Panc1 (cell line): ENCODE measurements around the gene KRT86. TPM values are rescaled to one million over a fixed set of nuclear protein-coding genes. Genes with fewer than 3 reads are reported as not detected.
A peak's percentile ranks its signal among the peaks of the same experiment; 100 is the strongest.

Experiments used
- ATAC-seq: fragments of 200-7000 bp; cut with Tn5 transposase; 2 replicates; pipeline ENCODE4 v1.9.1; 2020; ENCODE audit warnings: mild to moderate bottlenecking, moderate library complexity
- BruUV-seq: library from RNA; stranded (reverse); fragments of 400-500 nt; replicated peaks from 2 replicates; lab custom pipeline; 2021; lab: Mats Ljungman, UMichigan
- CTCF ChIA-PET: fragments of 300-600 bp; sonication (Branson Sonifier 250); formaldehyde crosslinking; loops from one replicate; lab custom pipeline; 2022; ENCODE audit warnings: antibody characterized with exemption; lab: Charles Lee
- POLR2A ChIA-PET: fragments of 300-600 bp; sonication (Branson Sonifier 250); formaldehyde crosslinking; loops from one replicate; lab custom pipeline; 2022; ENCODE audit warnings: antibody characterized with exemption; lab: Charles Lee
- DNase-seq: peaks from one replicate; pipeline ENCODE4 v3.0.0-alpha.2; 2010; ENCODE audit warnings: low read depth, low spot score
- H3K27ac ChIP-seq: 2 replicates; pipeline ENCODE4 v1.5.1; 2011; ENCODE audit warnings: mild to moderate bottlenecking, low read length, inconsistent platforms
- H3K27me3 ChIP-seq: fragments of 200-500 bp; sonication (Bioruptor generic); 2 replicates; pipeline ENCODE4 v1.6.0; 2014; ENCODE audit warnings: low read length, inconsistent platforms; ENCODE audit not compliant: control insufficient read depth, insufficient read depth
- H3K36me3 ChIP-seq: fragments of 200-500 bp; sonication (Bioruptor generic); 2 replicates; pipeline ENCODE4 v1.5.1; 2014; ENCODE audit warnings: inconsistent platforms, mild to moderate bottlenecking, low read length, moderate library complexity; ENCODE audit not compliant: control insufficient read depth, insufficient read depth
- H3K4me1 ChIP-seq: 2 replicates; pipeline ENCODE4 v1.5.1; 2011; ENCODE audit warnings: inconsistent platforms, mild to moderate bottlenecking, low read length, moderate library complexity; ENCODE audit not compliant: control insufficient read depth, insufficient read depth
- H3K4me3 ChIP-seq, 2 experiments: 2 replicates each; pipeline ENCODE4 v1.5.1; 2011 to 2012; ENCODE audit warnings: low read depth in 2 of 2, low read length in 2 of 2, mild to moderate bottlenecking in 2 of 2, inconsistent platforms in 1 of 2, moderate library complexity in 1 of 2
- H3K9me3 ChIP-seq: fragments of 200-500 bp; sonication (Bioruptor generic); 2 replicates; pipeline ENCODE4 v1.5.1; 2014; ENCODE audit warnings: low read depth, mild to moderate bottlenecking, inconsistent platforms, low read length, moderate library complexity; ENCODE audit not compliant: control insufficient read depth, insufficient read depth
- POLR2AphosphoS5 ChIP-seq: IDR thresholded peaks from 2 replicates; pipeline ENCODE4 v1.6.1; 2012; ENCODE audit warnings: mild to moderate bottlenecking, low read depth, low read length, moderate library complexity
- SIN3A ChIP-seq: IDR thresholded peaks from 2 replicates; pipeline ENCODE4 v1.6.1; 2012; ENCODE audit warnings: low read depth, mild to moderate bottlenecking, low read length, moderate library complexity, borderline replicate concordance; ENCODE audit not compliant: insufficient read depth
- TCF7L2 ChIP-seq: IDR thresholded peaks from 2 replicates; pipeline ENCODE4 v1.6.1; 2011; ENCODE audit warnings: mild to moderate bottlenecking, low read depth, low read length, inconsistent platforms
- in situ Hi-C: cut with HindIII; loops from 2 replicates; pipeline ENCODE4 v1.10.0; 2016; ENCODE audit warnings: low sequenced_read_pairs, low pct_unique_long_range_greater_than_20kb
- intact Hi-C: fragments of 100-400 bp; cut with micrococcal nuclease; formaldehyde crosslinking; loops from one replicate; pipeline ENCODE4 v1.10.0; 2022; ENCODE audit not compliant: unreplicated experiment
- total RNA-seq: library from RNA; stranded (reverse); gene quantifications from one replicate; pipeline ENCODE4 v1.2.1, GENCODE V29; 2021; ENCODE audit not compliant: unreplicated experiment
- TF ChIP-seq, protein P1 (sequence below): fragments of 450-650 bp; IDR thresholded peaks from 2 replicates; pipeline ENCODE4 v1.5.1; 2017; ENCODE audit warnings: mild to moderate bottlenecking
- TF ChIP-seq, protein P2 (sequence below), 2 experiments: IDR thresholded peaks; 2 replicates each; pipeline ENCODE4 v1.6.1; 2011 to 2012; ENCODE audit warnings: low read depth in 2 of 2, control low read depth in 1 of 2, low read length in 1 of 2, mild to moderate bottlenecking in 1 of 2, moderate library complexity in 1 of 2; ENCODE audit not compliant: insufficient read depth in 1 of 2

The KRT86 gene
- total RNA-seq, 1 experiment from 2014 or later, result 1.1 TPM

DNA sequence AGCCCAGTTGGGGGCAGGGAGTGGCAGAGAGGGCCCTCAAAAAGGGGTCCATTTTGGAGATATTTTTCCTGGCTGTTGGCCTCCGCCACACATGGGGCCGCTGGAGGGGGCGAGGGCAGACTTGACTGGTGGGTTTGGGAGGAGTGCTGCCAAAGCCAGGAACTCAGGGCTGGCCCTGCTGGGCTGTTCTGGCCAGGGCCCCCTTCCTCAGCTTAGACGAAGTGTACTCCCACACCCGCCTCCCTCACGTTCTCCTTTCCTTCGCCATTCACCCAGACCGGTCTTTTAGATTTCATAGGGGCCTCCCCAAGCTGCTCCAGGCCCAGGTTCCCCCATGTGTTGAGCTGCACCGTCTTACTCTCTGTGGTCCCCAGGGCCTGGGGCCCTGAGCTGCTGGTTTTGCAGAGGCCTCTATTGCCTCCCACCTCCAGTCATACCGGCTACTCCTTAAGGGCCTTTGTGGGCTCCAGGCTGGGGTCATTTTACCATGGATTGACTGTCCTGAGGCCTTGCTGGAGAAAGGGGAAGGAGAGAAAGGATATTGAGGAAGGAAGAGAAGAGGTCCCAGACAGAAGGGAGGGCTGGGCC is 40.1 kb upstream of the KRT86 start:
- intact Hi-C loops, result no loop called here
- ATAC-seq (no peak), DNase-seq (no peak)
- H3K4me3 ChIP-seq, result no peak overlapping the region
- no peaks in the 10 kb centered on the region for H3K27me3 ChIP-seq
- H3K4me1 ChIP-seq, result peaks cover 46% of the 10 kb centered on the region
- ChIA-PET POLR2A (no interaction called here), CTCF (no interaction called here)
- H3K27ac ChIP-seq, result peak overlapping the region; percentile 32
- H3K36me3 ChIP-seq, result no peaks in the 10 kb centered on the region
- in situ Hi-C loops, result no loop called here
- BruUV-seq, result no TSS peak
- no peak for TF ChIP-seq SIN3A
- TF ChIP-seq, protein P1, sequence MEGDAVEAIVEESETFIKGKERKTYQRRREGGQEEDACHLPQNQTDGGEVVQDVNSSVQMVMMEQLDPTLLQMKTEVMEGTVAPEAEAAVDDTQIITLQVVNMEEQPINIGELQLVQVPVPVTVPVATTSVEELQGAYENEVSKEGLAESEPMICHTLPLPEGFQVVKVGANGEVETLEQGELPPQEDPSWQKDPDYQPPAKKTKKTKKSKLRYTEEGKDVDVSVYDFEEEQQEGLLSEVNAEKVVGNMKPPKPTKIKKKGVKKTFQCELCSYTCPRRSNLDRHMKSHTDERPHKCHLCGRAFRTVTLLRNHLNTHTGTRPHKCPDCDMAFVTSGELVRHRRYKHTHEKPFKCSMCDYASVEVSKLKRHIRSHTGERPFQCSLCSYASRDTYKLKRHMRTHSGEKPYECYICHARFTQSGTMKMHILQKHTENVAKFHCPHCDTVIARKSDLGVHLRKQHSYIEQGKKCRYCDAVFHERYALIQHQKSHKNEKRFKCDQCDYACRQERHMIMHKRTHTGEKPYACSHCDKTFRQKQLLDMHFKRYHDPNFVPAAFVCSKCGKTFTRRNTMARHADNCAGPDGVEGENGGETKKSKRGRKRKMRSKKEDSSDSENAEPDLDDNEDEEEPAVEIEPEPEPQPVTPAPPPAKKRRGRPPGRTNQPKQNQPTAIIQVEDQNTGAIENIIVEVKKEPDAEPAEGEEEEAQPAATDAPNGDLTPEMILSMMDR, result no peak
- TF ChIP-seq, protein P2, sequence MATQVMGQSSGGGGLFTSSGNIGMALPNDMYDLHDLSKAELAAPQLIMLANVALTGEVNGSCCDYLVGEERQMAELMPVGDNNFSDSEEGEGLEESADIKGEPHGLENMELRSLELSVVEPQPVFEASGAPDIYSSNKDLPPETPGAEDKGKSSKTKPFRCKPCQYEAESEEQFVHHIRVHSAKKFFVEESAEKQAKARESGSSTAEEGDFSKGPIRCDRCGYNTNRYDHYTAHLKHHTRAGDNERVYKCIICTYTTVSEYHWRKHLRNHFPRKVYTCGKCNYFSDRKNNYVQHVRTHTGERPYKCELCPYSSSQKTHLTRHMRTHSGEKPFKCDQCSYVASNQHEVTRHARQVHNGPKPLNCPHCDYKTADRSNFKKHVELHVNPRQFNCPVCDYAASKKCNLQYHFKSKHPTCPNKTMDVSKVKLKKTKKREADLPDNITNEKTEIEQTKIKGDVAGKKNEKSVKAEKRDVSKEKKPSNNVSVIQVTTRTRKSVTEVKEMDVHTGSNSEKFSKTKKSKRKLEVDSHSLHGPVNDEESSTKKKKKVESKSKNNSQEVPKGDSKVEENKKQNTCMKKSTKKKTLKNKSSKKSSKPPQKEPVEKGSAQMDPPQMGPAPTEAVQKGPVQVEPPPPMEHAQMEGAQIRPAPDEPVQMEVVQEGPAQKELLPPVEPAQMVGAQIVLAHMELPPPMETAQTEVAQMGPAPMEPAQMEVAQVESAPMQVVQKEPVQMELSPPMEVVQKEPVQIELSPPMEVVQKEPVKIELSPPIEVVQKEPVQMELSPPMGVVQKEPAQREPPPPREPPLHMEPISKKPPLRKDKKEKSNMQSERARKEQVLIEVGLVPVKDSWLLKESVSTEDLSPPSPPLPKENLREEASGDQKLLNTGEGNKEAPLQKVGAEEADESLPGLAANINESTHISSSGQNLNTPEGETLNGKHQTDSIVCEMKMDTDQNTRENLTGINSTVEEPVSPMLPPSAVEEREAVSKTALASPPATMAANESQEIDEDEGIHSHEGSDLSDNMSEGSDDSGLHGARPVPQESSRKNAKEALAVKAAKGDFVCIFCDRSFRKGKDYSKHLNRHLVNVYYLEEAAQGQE (IDR thresholded peaks at IDR 0.05; ENCODE audit: insufficient read depth in 1 of 2, low read depth in 2 of 2, low read length in 1 of 2), result no peak
- no peak for TF ChIP-seq TCF7L2
- no peak for TF ChIP-seq POLR2AphosphoS5
- no peaks in the 10 kb centered on the region for H3K9me3 ChIP-seq

DNA sequence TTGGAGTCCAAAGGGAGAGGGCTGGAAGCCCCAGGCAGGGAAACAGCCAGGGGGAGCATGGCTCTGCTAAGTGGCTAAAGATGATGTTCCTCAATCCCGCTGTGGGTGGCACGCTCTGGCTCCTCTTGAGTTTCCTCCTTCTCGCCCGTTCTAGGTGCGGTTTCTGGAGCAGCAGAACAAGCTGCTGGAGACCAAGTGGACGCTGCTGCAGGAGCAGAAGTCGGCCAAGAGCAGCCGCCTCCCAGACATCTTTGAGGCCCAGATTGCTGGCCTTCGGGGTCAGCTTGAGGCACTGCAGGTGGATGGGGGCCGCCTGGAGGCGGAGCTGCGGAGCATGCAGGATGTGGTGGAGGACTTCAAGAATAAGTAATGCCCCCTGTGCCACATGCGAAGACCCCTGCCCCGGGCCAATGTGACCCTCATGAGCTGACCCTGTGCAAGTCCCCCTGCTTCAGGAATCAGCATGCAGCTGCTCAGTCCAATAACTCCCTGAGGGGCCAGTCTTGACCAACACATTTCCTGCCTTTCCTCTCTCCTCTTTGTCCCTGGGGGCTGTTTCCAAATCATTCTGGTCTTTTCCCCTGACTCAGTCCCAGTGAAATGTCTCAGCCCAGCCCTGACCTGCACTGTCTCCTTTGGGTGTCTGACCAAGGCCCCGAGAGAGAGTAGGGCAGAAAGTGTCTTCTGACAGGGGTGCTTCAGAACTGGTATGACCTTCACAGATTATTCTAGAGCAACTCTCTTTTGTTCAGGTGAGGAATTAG is 39.3 kb upstream of the KRT86 start:
- no peak overlapping the region for H3K4me3 ChIP-seq
- no TSS peak for BruUV-seq
- H3K9me3 ChIP-seq, result no peaks in the 10 kb centered on the region
- ATAC-seq (no peak), DNase-seq (no peak)
- in situ Hi-C loops, result no loop called here
- intact Hi-C loops, result no loop called here
- peak overlapping the region; percentile 77 for H3K27ac ChIP-seq
- H3K36me3 ChIP-seq, result no peaks in the 10 kb centered on the region
- CTCF ChIA-PET, result interaction anchor here (0.7 kb wide), 1 partner anchor 22 kb away, joined by 3 read pairs; no protein-coding TSS in a partner anchor
- POLR2A ChIA-PET, result no interaction called here
- peaks cover 45% of the 10 kb centered on the region for H3K4me1 ChIP-seq
- TF ChIP-seq POLR2AphosphoS5 (no peak), SIN3A (no peak)
- H3K27me3 ChIP-seq, result no peaks in the 10 kb centered on the region
